GM21381 (cell line): ENCODE measurements around the gene TRAP1.
A peak's percentile ranks its signal among the peaks of the same experiment; 100 is the strongest.

Source experiments
- ATAC-seq: cut with Tn5 transposase; IDR thresholded peaks from one replicate; pipeline ENCODE4 v1.9.1; 2021; ENCODE audit warnings: mild to moderate bottlenecking, moderate library complexity; ENCODE audit not compliant: unreplicated experiment

The TRAP1 gene

DNA sequence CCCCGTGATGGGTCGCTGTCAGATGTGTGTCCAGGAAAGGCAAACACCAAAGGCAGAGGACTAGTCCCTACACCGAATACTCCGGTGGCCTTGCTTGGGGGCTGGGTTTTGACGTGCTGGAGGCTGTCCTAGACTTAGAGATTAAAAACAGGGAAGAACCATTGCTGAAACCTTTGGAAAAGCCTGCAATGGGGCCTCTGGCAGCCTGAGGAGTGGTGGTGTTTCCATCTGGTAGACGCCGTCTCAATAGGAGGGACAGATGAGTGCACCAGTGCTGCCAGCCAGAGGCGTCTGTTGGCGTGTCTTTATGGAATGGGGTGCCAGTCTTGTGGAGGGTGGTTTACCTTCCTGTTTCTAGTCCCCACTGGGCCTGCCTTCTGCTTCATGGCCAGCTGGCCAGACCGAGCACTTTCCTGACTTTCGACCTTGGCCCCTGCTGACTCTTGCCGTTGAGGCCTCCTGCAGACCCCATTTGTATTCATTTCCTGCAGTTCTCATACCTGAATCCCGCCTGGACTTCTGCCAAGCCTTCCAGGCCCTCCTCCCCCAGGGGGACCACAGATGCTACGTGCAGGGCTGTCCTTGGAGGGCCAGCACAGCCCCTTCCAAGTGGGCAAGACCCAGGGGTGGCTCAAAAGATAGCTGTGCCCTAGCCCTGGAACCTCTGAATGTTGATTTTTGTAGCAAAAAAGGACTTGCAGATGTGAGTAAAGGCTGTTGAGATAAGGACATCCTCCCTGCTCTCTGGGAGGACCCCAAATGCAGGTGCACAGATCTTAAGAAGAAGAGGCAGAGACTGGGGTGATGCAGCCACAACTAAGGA is 64.7 kb downstream of the TRAP1 start:
- ATAC-seq, result no peak

DNA sequence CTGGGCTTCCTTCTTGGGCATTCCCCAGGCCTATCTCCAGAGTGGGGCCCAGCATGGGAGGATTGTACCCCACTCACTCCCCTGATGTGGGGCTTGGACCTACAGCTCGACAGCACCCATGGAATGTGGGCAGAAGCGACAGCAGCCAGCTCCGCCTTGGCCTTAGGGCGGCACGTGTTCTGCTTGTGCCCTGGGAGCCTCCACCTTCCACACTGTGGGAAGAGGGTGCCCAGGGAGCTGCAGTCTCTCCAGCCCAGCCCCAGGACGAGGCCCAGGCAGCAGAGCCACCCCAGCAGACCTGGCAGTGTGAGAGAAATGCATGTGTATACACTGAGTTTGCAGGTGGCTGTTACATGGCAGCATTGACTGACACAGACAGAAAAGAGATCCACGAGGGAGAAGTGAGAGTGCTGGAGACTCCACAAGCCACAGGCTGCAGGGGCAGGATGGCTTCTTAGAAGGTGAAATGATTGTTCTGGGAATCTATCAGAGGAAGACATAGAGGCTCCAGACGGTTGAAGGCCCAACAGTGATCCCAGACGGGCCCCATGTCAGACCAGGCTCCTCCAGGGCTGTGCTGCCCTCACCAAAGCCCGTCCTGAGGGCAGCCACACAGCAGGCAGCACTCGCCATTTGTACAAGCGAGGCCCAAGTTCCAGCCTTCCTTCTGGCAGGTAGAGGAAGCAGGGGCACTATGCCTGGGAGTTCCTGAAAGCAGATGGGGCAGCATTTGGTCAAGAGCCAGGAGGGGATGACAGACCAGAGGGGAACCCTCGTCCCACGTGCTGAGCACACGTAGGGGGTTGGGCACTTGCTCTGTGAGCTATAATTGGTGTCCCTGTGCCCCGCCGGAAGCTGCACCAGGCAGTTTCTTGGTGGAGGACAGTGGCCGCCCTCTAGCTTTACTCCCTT is 65.6 kb downstream of the TRAP1 start:
- no peak for ATAC-seq

DNA sequence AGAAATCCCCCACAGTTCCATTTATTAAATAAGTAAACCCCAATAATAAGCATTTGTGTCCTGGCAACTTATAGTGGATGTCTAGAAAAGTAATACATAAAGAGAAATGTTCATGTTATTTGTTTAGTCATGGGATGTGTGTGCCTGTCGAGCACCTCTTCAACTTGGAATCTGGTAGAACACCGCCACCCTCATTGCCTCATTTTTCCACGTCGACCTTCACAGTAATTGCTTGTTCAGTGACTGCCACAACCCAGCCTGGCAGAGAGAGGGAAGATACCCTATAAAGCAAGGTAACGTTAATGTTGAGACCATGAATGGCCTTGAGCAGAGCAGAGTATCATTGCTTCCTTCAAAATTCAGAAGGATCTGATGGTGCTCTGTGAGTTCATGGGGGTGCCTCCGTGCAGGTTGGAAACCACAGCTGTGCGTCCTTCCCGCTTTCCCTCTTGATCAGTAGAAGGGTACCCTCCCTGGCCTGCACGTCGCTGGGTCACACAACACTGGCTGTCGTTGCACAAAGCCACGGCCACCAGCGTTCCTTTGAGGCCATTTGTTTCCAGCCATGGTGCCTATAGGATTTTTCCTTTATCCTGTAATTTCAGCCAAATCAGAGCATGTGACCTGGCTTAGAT is 66.6 kb downstream of the TRAP1 start:
- no peak for ATAC-seq

DNA sequence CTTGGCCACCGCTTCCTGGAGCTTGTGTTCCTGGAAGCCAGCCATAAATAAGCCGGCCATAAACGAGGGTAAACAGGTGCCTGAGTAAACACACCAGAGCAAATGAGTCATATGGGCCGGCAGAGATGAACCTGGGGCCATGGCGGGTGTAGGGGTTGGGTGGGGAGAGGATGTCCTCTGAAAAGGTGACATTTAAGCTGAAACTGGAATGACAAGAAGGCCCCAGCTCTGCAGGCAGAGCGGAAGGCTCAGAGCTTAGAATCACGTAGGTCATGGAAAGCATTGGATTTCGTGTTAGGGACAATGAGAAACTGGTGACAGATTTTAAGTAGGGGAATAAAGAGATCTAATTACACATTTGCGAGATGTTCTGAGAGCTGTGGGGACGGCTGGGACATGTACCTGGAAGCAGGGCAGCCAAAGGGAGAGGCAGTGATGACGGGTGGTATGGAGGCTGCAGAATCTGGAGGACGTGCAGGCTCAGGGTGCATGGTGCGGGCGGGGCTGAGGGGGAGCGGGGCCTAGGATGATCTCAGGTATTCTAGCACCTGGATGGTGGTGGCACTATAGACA is 70.9 kb downstream of the TRAP1 start:
- ATAC-seq, result no peak

DNA sequence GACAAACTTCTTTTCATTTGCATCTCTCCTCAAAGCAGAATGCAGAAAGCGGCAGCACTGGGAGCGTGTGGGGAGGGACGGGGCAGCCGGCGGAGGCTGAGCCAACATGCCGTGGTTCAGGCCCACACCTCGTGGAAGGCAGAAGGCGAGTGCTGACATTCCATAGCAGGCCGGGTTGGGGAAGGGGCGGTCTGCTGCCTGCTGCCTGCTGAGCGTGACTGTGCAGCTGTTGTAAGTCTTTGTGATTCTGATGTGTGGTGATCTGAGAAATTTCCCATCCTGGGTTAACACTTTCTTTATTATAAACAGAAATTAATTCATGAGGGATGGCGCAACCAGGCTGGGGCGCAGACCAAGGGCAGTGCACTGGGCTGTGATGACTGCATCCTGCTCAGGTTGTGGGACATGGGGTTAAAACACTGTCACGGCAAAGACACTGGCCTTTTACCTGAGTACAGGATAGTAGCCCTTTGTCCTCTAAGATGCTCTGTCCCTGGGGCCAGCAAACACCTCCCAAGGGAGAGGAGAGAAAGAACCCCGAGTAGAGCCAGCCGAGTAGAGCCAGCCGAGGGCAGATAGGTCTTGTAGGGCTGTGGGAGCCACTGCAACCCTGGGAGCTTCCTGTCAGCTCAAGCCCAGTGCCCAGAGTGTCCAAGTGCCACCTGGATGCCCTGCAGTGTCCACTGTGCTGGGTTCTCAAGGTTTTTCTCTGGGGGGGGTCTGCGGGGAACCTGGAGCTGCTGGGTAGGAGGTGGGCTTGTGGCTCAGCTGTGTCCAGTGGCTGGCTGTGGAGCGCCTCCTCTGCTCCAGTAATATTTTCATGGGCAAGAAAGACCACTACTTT is 71.6 kb downstream of the TRAP1 start:
- no peak for ATAC-seq

DNA sequence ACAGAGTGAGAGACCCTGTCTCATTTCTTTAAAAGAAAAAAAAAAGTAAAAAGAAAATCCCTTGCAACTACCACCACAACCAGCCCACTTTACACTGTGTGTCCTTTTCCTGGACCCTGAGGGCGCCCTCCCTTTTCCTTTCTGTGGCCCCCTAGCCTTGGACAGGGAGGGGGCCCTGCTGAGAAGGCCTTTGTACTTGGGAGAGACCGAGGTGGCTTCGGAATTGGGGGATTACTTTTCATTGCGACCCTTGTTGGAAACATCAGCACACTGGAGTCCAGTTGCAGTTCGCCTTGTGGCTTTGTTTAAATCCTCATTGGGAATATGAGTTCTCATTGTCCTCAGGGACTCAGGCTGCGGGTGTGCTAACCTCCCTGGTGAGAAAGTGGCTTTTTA is 72.2 kb downstream of the TRAP1 start:
- no peak for ATAC-seq

DNA sequence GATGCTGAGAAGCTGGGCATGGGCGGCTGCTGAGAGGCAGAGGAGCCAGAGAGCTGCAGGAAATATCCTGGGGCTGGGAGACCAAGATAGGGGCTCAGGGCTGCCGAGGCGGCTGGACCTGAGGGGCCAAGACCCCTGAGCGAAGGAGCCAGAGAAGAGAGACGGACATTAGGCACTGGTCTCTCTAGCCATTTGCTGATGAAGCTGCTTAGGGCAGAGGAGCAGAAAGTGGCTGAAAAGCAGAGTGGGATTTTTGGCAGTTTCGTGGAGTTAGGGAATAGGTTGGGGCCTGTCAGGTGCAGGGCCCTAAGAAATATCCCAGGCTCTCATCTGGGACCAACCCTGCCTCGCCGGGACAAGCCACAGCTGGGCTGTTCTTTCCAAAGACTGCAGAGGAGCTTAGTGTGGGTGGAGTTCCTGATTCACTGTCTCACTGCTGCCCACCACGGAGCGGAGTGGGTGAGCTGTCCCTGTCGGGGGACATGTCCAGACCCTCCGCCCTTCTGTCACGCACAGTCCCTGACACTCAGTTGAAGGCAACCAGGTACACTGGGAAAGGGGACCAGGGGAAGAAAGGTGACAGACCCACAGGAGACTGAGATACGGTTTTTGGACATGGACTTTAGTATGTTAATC is 74.1 kb downstream of the TRAP1 start:
- no peak for ATAC-seq

DNA sequence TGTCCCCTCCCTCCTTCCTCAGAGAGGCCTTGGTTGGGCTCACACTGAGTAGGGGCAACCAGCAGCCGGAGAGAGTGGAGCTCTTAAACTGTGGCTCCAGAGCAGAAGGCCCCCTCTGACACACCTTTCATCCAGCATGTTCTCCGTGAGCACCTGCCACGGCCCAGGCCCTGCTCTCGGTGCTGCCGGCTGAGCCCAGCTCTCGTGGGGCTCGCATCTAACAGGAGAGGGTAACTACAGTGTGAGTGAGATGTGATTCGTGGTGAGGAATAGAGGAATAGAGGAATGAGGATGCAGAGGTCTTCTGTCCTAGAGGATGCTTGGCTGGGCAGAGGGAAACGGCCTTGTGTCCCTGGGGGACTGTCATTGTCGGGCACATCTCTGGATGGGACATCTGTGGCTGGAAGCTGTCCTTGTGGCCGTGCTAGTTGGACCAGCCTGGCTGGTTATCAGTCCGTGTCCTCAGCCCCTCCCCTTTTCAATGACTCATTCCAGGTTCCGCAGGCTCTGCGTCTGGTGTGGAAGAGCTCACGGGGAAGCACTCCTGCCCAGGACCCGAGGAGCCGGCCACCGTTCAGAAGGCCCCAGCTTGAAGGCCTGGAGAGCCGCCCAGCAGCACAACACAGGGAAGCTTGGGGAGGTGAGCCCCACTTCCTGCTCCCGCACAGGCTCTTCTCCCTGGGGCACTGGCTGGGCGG is 74.8 kb downstream of the TRAP1 start:
- no peak for ATAC-seq

DNA sequence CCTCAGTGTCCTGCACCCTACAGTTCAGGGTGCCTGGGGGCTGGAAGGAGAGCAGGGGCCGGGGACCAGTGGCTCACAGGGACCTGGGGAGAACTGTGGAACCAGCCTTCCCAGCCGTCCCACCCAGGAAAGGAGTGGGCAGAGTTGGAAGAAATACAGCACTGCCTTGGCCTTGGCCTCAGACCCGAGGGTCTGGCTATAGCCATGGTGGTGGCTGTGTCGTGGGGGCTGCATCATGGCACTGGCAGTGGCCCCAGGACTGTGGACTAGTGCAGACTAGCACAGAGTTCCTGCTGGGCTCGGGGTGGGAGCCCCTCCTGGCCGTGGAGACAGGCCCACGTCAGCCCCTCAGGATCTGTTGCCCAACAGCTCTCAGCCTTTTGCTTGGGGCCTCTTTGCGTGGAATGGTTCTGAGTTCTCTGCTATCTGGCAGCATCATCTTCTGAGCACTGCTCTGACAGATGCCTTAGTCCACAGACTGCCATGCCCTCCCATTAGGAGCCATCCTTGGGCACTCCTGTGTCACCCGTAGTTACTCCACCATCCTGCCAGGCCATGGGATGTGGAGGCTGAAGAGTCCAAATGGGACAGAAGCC is 75.4 kb downstream of the TRAP1 start:
- no peak for ATAC-seq

DNA sequence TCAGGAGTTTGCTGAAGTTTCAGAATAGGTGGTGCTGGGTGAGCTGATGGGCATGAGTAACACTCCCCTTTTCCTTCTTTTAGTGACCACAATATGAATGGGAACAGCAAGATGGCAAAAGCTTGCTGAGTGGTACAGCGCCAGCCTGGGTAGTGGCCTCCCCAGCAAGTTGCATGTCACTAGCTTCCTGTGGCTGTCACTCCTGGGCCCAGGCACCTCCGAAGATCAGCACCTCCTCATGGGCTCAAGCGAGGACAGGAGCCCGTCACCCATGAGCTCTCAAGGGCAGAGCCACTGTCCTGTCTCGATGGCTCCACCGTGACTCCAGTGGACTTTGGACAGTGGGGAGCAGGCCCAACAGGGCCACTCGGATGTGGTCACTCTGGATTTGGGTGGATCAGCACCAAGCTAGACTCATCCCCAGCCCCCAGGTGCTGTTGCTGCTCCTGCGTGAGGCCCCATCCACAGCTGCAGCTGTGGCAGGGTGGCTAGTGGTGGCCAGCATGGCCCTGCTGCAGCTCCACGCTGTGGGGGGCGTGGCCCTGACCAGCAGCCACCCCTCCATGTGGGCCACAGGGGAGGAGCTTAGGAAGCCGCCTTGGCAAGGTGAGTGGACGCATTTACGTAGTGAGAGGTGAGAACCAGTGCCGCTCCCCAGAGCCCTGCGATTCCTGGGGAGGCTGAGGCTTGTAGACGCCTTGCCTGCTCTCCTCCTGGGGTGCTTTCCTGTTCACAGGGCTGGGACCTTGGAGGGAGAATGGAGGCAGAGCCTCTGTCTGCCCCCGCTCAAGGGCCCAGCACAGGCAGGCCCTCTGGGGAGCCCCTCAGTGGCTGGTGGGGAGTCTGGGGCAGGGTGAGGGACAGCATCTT is 76.5 kb downstream of the TRAP1 start:
- no peak for ATAC-seq

DNA sequence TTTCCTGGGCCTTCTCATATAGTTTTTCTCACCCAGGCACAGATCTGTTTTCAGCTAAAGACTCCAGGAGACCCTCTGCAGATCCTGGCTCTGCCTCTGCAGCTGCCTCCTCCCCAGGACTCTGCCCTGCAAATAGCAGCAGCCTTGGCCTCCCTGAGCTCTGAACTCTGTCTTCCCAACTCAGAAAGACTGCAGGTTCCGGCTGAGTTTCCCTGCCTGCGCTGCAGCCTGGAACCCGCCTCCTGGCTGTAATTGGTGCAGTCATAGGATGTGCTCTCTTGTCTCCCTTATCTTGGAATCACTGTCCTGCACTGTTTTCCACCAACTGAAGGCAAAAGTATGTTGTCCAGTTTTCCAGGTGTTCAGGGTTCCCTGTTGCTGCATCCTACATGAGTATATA is 77.1 kb downstream of the TRAP1 start:
- no peak for ATAC-seq

DNA sequence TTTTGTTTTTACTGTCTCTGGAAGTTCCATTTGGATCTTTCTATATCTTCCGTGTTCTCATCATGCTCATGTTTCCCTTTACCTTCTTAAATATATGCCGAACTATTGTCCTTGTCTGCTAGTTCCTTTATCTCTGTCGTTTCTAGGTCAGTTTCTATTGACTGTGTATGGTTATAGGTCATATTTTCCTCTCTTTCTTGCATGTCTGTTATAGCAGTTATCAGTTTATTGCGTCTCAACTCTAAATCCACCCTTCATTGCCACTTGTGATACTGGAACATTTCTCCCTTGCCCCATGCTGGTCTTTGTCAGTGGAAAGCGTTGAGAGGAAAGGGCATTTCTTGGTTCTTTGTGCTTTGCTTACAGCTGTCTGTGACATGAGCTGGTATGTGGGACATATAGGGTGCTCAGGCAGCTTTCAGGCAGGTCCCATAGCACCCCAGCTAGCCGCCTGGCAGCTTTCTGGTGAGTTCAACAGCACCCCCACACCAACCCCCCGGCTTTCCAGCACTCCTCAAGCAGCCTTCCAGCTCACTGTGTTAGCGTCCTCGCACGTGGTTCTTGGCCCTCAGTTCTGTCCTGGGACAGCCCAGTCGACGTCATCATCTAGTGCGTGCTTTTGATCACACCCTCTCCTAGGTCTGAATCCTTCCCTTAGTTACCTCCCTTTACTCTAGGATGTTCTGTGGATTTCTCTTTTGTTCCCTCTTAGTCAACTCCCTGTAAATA is 78.2 kb downstream of the TRAP1 start:
- no peak for ATAC-seq

DNA sequence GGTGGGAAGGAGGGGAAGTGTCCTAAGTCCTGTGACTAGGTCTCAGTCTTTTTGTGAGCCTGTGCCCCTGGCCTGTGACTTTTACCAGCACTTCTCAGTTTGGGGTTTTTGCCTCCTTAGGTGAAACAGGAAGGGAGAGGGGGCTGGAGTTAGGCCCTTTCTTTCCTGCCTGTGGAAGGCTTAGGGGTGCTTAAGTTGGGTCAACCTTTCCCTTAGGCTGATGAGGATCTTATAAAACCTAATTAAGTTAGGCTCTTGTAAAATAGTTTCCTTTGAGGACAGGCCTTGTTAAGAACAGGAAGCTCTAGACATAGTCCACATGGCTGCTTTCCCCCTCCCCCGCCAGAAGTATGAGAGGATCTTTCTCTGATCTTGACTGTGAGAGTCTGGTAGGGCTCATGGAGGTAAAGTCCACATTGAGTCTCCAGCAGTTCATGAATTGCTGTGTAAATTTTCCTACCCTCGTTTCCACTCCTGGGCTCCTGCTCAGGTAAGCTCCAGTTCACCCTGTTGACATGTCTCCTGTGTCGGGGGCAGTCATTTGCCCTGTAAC is 79.9 kb downstream of the TRAP1 start:
- ATAC-seq, result no peak

DNA sequence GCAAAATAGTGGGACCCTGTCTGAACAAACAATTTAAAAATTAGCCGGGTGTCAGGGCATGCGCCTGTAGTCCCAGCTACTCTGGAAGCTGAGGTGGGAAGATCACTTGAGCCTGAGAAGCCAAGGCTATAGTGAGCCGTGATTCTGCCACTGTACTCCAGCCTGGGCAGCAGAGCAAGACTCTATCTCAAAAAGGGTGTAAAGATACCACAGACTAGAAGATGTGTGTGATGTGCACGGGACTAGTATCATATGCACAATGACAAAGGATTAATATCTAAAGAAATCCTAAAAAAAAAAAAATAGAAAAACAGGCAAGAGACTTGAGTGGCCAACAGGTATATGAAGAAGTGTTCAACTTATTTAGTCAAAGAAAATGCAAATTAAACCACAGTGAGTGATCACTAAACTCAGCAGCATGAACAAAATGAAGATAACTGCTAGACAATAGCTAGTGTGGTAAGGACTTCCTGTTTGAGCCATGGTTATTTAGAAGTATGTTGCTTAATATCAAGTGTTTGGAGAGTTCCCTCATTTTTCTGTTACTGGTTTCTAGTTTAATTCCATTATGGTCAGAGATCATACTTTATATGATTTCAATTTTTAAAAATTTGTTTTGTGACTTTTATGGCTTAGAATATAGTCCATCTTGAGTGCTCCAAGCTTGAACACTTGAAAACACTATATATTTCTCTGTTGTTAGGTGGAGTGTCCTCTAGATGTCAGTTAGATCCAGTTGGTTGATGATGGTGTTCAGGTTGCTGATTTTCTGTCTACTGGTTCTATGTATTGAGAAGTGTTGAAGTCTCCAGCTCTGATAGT is 91.2 kb downstream of the TRAP1 start:
- peak; percentile 42 for ATAC-seq

DNA sequence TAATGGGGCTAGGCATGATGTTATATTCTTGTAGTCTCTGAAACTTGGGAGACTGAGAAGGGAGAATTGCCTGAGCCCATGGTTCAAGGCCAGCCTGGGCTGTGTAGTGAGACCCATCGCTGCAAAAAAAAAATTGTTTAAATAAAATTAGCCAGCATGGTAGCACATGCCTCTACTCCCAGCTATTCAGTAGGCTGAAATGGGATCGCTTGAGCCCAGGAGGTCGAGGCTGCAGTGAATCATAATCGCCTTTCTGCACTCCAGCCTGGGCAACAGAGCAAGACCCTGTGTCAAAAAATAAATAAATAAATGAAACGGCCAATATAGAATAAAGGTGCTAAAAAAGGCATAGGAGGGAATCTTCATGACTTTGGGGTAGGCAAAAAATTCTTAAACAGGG is 92.0 kb downstream of the TRAP1 start:
- no peak for ATAC-seq

DNA sequence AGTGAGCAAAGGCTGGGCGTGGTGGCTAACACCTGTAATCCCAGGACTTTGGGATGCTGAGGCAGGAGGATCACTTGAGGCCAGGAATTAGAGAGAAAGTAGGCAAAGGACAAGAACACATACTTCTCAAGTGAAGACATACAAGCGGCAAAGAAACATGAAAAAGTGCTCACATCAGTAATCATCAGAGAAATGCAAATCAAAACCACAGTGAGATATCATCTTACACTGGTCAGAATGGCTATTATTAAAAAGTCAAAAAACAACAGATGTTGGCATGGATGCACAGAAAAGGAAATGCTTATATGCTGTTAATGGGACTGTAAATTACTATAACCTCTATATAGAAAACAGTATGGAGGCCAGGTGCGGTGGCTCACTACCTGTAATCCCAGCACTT is 93.7 kb downstream of the TRAP1 start:
- no peak for ATAC-seq
